Trophoblast cell (in vitro differentiated cells and primary cell): Measurements from ENCODE around the gene UBE2L3. TPM values are rescaled to one million over a fixed set of nuclear protein-coding genes. Genes with fewer than 3 reads are reported as not detected.
"Not testable (repeated sequence)": the region's sequence is repeated elsewhere in the genome, so short reads cannot be mapped to it uniquely, and the experiment has no call there.

Source experiments
- DNase-seq, 2 donors: peaks; one replicate each; pipeline ENCODE4 v3.0.0-alpha.2; 2016
- H2AFZ ChIP-seq: 2 replicates; pipeline ENCODE4 v1.6.1; 2013; ENCODE audit warnings: low read length, moderate library complexity, mild to moderate bottlenecking; ENCODE audit not compliant: insufficient read depth, poor library complexity
- H2AK5ac ChIP-seq: 2 replicates; pipeline ENCODE4 v1.6.1; 2013; ENCODE audit warnings: mild to moderate bottlenecking, low read length
- H2BK120ac ChIP-seq: 2 replicates; pipeline ENCODE4 v1.6.1; 2013; ENCODE audit warnings: low read length, mild to moderate bottlenecking, moderate library complexity; ENCODE audit not compliant: insufficient read depth, poor library complexity
- H2BK12ac ChIP-seq: 2 replicates; pipeline ENCODE4 v1.6.1; 2013; ENCODE audit warnings: mild to moderate bottlenecking, low read length, moderate library complexity
- H2BK5ac ChIP-seq: 2 replicates; pipeline ENCODE4 v1.6.1; 2013; ENCODE audit warnings: low read length, low read depth, moderate library complexity, mild to moderate bottlenecking; ENCODE audit not compliant: poor library complexity
- H3K14ac ChIP-seq: 2 replicates; pipeline ENCODE4 v1.6.1; 2013; ENCODE audit warnings: mild to moderate bottlenecking, low read length
- H3K18ac ChIP-seq: 2 replicates; pipeline ENCODE4 v1.6.1; 2013; ENCODE audit warnings: mild to moderate bottlenecking, low read length
- H3K23ac ChIP-seq: 2 replicates; pipeline ENCODE4 v1.6.1; 2013; ENCODE audit warnings: low read length
- H3K27ac ChIP-seq: 2 replicates; pipeline ENCODE4 v1.5.1; 2013; ENCODE audit warnings: low read depth, mild to moderate bottlenecking, inconsistent platforms, low read length, moderate library complexity
- H3K27me3 ChIP-seq: 2 replicates; pipeline ENCODE4 v1.6.1; 2013; ENCODE audit warnings: inconsistent platforms, mild to moderate bottlenecking, low read length, moderate library complexity; ENCODE audit not compliant: insufficient read depth
- H3K36me3 ChIP-seq, 2 experiments: 1 replicate in 1 of 2; 2 replicates in 1 of 2; pipeline ENCODE4 v1.6.1; 2013; ENCODE audit warnings: low read length in 2 of 2, mild to moderate bottlenecking in 2 of 2, moderate library complexity in 1 of 2; ENCODE audit not compliant: insufficient read depth in 2 of 2, control insufficient read depth in 1 of 2
- H3K4ac ChIP-seq: 2 replicates; pipeline ENCODE4 v1.6.1; 2013; ENCODE audit warnings: low read depth, mild to moderate bottlenecking, low read length, moderate library complexity
- H3K4me1 ChIP-seq, 2 experiments: 1 replicate in 1 of 2; 2 replicates in 1 of 2; pipeline ENCODE4 v1.6.1; 2013; ENCODE audit warnings: low read length in 2 of 2, mild to moderate bottlenecking in 2 of 2, moderate library complexity in 1 of 2; ENCODE audit not compliant: insufficient read depth in 2 of 2, control insufficient read depth in 1 of 2
- H3K4me2 ChIP-seq: 2 replicates; pipeline ENCODE4 v1.6.1; 2013; ENCODE audit warnings: inconsistent platforms, mild to moderate bottlenecking, low read length, moderate library complexity
- H3K4me3 ChIP-seq: 2 replicates; pipeline ENCODE4 v1.5.1; 2013; ENCODE audit warnings: mild to moderate bottlenecking, low read depth, low read length, inconsistent platforms
- H3K79me1 ChIP-seq: one replicate; pipeline ENCODE4 v1.6.1; 2013; ENCODE audit warnings: low read length
- H3K79me2 ChIP-seq: 2 replicates; pipeline ENCODE4 v1.6.1; 2013; ENCODE audit warnings: low read length, mild to moderate bottlenecking; ENCODE audit not compliant: control insufficient read depth, insufficient read depth, poor library complexity
- H3K9ac ChIP-seq: 2 replicates; pipeline ENCODE4 v1.6.1; 2013; ENCODE audit warnings: mild to moderate bottlenecking, low read length
- H3K9me3 ChIP-seq: 2 replicates; pipeline ENCODE4 v1.6.1; 2013; ENCODE audit warnings: low read depth, mild to moderate bottlenecking, control low read depth, inconsistent platforms, low read length; ENCODE audit not compliant: insufficient read depth
- H4K12ac ChIP-seq: 2 replicates; pipeline ENCODE4 v1.6.1; 2013; ENCODE audit warnings: low read depth, mild to moderate bottlenecking, low read length, moderate library complexity
- H4K8ac ChIP-seq: 2 replicates; pipeline ENCODE4 v1.6.1; 2013; ENCODE audit warnings: low read depth, mild to moderate bottlenecking, low read length, moderate library complexity
- H4K91ac ChIP-seq: one replicate; pipeline ENCODE4 v1.6.1; 2013; ENCODE audit warnings: low read depth, mild to moderate bottlenecking, low read length, moderate library complexity
- WGBS: extraction: QIAGEN DNeasy Blood & Tissue Kit; methylation state at CpG from one replicate; pipeline ENCODE4 v1.1.7; 2013; ENCODE audit warnings: missing lambda C conversion rate; ENCODE audit not compliant: insufficient read length, insufficient coverage; ENCODE audit errors: extremely low coverage; 5-methylcytosine and 5-hydroxymethylcytosine counted together
- polyA plus RNA-seq: library from polyadenylated mRNA; stranded (reverse); fragments of 200-250 nt; gene quantifications from 2 replicates; pipeline ENCODE4 v1.2.3, GENCODE V29; 2013

UBE2L3 gene
- 103 TPM in 2 replicates for polyA plus RNA-seq

DNA sequence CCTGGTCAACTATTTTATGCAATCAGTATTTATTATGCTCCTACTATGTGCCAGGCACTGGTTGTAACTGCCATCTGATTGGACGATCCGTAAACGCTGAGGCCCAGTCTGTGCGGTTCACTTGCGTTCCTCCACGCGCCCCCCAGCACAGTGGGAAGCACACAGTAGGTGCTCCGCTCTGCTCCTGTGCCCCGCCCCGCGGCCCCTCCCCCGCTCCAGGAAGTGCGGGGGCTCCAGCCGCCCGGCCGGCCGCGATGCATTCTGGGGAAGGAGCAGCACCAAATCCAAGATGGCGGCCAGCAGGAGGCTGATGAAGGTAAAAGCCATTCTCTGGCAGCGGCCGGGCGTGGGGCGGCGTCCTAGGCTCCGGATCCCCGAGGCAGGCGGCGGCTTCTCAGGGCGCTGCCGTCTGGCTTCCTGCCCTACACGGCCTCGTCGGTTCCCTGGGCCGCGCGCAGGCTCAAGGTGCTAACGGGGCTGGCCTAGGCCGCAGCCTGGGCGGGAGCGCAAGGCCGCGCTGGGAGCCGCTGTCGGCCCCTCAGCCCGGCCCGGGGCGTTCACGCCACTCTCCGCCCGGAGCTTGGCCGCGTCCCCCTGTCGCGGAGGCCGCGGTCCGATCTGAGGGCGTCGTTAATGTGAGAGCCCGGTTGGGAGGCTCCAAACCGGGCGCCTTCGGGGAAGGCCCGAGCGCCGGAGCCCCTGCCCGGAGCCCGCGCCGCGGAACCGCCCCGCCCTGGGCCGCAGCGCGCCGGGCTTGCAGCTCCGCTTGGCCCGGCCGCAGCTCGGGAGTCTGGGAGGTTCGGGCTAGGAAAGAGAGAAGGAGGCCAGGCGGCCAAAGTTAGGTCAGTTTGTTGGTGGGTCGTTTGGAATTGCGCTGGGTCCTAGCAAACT lies at the start of gene UBE2L3:
Gene UBE2L3 (plus strand): TSS at position 259 of the 891 bp plus-strand sequence. CDS start 31 bp downstream, at position 290.
- Histone ChIP-seq H3K4me2 (peak within 1 kb of the TSS; percentile 90), H3K4me3 (peak within 1 kb of the TSS; percentile 96), H3K79me2 (peaks cover 30% of the 10 kb centered on the region), H3K9ac (peak within 1 kb of the TSS; percentile 97), H3K27ac (peak within 1 kb of the TSS; percentile 75), H4K8ac (peak within 1 kb of the TSS; percentile 99), H2AK5ac (peak within 1 kb of the TSS; percentile 92), H3K79me1 (peaks cover 10% of the 10 kb centered on the region), H2AFZ (peak within 1 kb of the TSS; percentile 96), H2BK120ac (peak within 1 kb of the TSS; percentile 85), H3K4ac (peak within 1 kb of the TSS; percentile 100), H3K36me3 (peaks cover 3 to 4% of the 10 kb centered on the region in 2 experiments), H3K14ac (peak within 1 kb of the TSS; percentile 99), H2BK12ac (no peak within 1 kb of the TSS), H3K23ac (peak within 1 kb of the TSS; percentile 42), H3K4me1 (peaks cover 7 to 10% of the 10 kb centered on the region in 2 experiments), H3K27me3 (no peaks in the 10 kb centered on the region), H4K12ac (peak within 1 kb of the TSS; percentile 100), H4K91ac (peak within 1 kb of the TSS; percentile 94), H3K18ac (peak within 1 kb of the TSS; percentile 99), H2BK5ac (peak within 1 kb of the TSS; percentile 92), H3K9me3 (no peaks in the 10 kb centered on the region)
- peak; percentile 58 to 82 for DNase-seq
- no CpG with 5 or more reads among the region's 85 CpGs for WGBS

- H2BK120ac ChIP-seq: not testable (repeated sequence)
- no CpG with 5 or more reads among the region's 6 CpGs for WGBS
These were observed 40.6 kb upstream of the UBE2L3 start for GRCh38 chr22:21526705-21527500.

GRCh38 chr22:21531525-21531924 lies 36.0 kb upstream of the UBE2L3 start:
- not testable (repeated sequence) for H3K27ac ChIP-seq, H3K4me3 ChIP-seq, H2BK120ac ChIP-seq, H3K23ac ChIP-seq, H4K91ac ChIP-seq, H4K8ac ChIP-seq, H3K9me3 ChIP-seq, H3K27me3 ChIP-seq, H2BK12ac ChIP-seq, H3K36me3 ChIP-seq, H3K9ac ChIP-seq, H3K4me1 ChIP-seq, H3K4me2 ChIP-seq, H3K79me2 ChIP-seq, H3K18ac ChIP-seq, DNase-seq, H2AK5ac ChIP-seq, H3K79me1 ChIP-seq, H4K12ac ChIP-seq, H2AFZ ChIP-seq, H3K14ac ChIP-seq, H2BK5ac ChIP-seq, H3K4ac ChIP-seq
- no CpG with 5 or more reads among the region's 5 CpGs for WGBS

More at GRCh38 chr22:21526705-21527500, 40.6 kb upstream of the UBE2L3 start:
- not testable (repeated sequence) for H3K27ac ChIP-seq, H3K14ac ChIP-seq, H2AK5ac ChIP-seq, H2BK12ac ChIP-seq, H2AFZ ChIP-seq, H2BK5ac ChIP-seq, H3K27me3 ChIP-seq, H3K18ac ChIP-seq, H3K4me1 ChIP-seq, H3K79me2 ChIP-seq, H3K4me2 ChIP-seq, H4K12ac ChIP-seq, H3K4ac ChIP-seq, H3K23ac ChIP-seq, H3K36me3 ChIP-seq, DNase-seq, H3K9ac ChIP-seq, H3K4me3 ChIP-seq, H3K79me1 ChIP-seq, H4K8ac ChIP-seq, H3K9me3 ChIP-seq, H4K91ac ChIP-seq

- not testable (repeated sequence) for H4K12ac ChIP-seq, DNase-seq, H3K4ac ChIP-seq, H2AFZ ChIP-seq, H3K4me3 ChIP-seq, H3K18ac ChIP-seq, H3K79me1 ChIP-seq, H3K27me3 ChIP-seq, H3K9ac ChIP-seq, H3K27ac ChIP-seq, H3K79me2 ChIP-seq, H3K14ac ChIP-seq, H4K8ac ChIP-seq, H2AK5ac ChIP-seq, H2BK5ac ChIP-seq, H2BK120ac ChIP-seq, H3K4me2 ChIP-seq, H4K91ac ChIP-seq, H2BK12ac ChIP-seq, H3K23ac ChIP-seq, H3K9me3 ChIP-seq, H3K4me1 ChIP-seq, H3K36me3 ChIP-seq
- no CpG with 5 or more reads among the region's 20 CpGs for WGBS
These were observed 34.5 kb upstream of the UBE2L3 start for GRCh38 chr22:21532863-21533648.
